ENCODE measurements around the gene NOL4L. TPM values are rescaled to one million over a fixed set of nuclear protein-coding genes. Genes with fewer than 3 reads are reported as not detected.

Gene NOL4L
- total RNA-seq, 6 experiments from 2014 or later: 12.0 to 16.3 (median 13.2) TPM

DNA sequence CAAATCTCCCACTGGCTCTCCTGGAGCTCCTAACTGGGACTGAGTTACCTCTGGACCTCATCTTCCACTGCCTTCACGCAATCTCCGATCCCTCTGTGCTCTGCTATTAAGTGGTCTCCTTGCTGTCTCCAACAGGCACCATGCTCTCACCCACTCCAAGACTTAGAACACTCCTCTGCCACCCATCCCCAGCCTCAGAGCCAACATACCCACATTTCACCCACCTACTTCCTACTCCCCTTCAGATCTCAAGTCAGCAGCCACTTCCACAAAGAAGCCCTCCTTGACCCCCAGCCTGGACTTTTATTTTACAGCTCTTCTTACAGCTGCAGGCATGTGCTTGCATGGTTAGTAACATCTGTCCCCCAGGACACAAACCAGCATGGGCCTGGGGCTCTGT is 29.6 kb upstream of the NOL4L start:
- H3K4me1 Mint-ChIP-seq (ENCODE audit: low read depth): no peaks in the 10 kb centered on the region
- H3K36me3 Mint-ChIP-seq (ENCODE audit: low read depth): no peaks in the 10 kb centered on the region
- H3K4me3 Mint-ChIP-seq: no peak overlapping the region
- no peak for DNase-seq
- TF ChIP-seq, protein P1, sequence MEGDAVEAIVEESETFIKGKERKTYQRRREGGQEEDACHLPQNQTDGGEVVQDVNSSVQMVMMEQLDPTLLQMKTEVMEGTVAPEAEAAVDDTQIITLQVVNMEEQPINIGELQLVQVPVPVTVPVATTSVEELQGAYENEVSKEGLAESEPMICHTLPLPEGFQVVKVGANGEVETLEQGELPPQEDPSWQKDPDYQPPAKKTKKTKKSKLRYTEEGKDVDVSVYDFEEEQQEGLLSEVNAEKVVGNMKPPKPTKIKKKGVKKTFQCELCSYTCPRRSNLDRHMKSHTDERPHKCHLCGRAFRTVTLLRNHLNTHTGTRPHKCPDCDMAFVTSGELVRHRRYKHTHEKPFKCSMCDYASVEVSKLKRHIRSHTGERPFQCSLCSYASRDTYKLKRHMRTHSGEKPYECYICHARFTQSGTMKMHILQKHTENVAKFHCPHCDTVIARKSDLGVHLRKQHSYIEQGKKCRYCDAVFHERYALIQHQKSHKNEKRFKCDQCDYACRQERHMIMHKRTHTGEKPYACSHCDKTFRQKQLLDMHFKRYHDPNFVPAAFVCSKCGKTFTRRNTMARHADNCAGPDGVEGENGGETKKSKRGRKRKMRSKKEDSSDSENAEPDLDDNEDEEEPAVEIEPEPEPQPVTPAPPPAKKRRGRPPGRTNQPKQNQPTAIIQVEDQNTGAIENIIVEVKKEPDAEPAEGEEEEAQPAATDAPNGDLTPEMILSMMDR (IDR thresholded peaks at IDR 0.05): no peak
- no peak overlapping the region for H3K27ac Mint-ChIP-seq
- no peaks in the 10 kb centered on the region for H3K9me3 Mint-ChIP-seq
- peaks cover 26% of the 10 kb centered on the region for H3K27me3 Mint-ChIP-seq (ENCODE audit: insufficient read depth)

DNA sequence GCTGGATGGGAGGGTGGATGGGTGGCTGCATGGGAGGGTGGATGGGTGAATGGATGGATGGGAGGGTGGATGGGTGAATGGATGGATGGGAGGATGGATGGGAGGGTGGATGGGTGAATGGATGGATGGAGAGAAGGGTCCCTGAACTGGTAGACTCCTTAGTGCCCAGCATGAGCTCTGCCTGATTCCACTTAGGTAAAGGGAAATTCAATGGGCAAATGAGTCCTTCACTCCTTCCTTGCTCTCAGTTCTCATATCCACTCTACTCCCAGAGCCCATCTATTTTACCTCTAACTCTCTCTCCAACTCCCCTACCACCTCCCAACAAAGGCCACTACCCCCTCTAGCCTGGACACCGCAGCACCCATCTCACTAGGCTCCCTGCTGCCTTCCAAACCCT is 29.2 kb upstream of the NOL4L start:
- no peak overlapping the region for H3K4me3 Mint-ChIP-seq
- no peaks in the 10 kb centered on the region for H3K4me1 Mint-ChIP-seq (ENCODE audit: low read depth)
- H3K27me3 Mint-ChIP-seq (ENCODE audit: insufficient read depth): peaks cover 24% of the 10 kb centered on the region
- TF ChIP-seq, protein P1 (IDR thresholded peaks at IDR 0.05): no peak
- no peak overlapping the region for H3K27ac Mint-ChIP-seq
- no peak for DNase-seq
- no peaks in the 10 kb centered on the region for H3K9me3 Mint-ChIP-seq
- H3K36me3 Mint-ChIP-seq (ENCODE audit: low read depth): no peaks in the 10 kb centered on the region

DNA sequence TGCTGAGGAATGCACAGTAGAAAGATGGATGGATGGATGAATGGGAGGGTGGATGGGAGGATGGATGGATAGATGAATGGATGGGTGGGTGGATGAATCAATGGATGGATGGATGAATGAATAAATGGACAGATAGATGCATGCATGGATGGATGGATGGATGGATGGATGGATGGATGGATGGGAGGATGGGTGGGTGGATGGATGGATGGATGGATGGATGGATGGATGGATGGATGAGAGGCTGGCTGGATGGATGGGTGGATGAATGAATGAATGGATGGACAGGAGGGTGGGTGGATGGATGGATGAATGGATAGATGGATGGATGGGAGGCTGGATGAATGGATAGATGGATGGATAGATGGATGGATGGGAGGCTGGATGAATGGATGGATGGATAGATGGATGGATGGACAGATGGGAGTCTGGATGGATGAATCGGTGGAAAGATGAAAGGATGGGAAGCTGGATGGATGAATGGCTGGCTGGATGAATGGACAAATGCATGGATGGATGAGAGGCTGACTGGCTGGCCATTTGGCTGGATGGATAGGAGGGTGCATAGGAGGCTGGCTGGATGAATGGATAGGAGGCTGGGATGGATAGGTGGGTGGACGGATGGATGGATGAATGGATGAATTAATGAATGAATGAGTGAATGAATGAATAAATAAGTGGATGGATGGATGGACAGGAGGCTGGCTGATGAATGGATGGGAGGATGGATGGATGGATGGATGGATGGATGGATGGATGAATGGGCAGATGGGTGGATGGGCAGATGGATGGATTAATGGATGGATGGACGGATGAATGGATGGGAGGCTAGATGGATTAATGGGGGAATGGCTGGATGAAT is 28.3 kb upstream of the NOL4L start:
- H3K27ac Mint-ChIP-seq: no peak overlapping the region
- H3K36me3 Mint-ChIP-seq (ENCODE audit: low read depth): no peaks in the 10 kb centered on the region
- H3K27me3 Mint-ChIP-seq (ENCODE audit: insufficient read depth): peaks cover 28% of the 10 kb centered on the region
- no peaks in the 10 kb centered on the region for H3K4me1 Mint-ChIP-seq (ENCODE audit: low read depth)
- no peak overlapping the region for H3K4me3 Mint-ChIP-seq
- no peak for DNase-seq
- H3K9me3 Mint-ChIP-seq: no peaks in the 10 kb centered on the region
- TF ChIP-seq, protein P1 (IDR thresholded peaks at IDR 0.05): no peak

DNA sequence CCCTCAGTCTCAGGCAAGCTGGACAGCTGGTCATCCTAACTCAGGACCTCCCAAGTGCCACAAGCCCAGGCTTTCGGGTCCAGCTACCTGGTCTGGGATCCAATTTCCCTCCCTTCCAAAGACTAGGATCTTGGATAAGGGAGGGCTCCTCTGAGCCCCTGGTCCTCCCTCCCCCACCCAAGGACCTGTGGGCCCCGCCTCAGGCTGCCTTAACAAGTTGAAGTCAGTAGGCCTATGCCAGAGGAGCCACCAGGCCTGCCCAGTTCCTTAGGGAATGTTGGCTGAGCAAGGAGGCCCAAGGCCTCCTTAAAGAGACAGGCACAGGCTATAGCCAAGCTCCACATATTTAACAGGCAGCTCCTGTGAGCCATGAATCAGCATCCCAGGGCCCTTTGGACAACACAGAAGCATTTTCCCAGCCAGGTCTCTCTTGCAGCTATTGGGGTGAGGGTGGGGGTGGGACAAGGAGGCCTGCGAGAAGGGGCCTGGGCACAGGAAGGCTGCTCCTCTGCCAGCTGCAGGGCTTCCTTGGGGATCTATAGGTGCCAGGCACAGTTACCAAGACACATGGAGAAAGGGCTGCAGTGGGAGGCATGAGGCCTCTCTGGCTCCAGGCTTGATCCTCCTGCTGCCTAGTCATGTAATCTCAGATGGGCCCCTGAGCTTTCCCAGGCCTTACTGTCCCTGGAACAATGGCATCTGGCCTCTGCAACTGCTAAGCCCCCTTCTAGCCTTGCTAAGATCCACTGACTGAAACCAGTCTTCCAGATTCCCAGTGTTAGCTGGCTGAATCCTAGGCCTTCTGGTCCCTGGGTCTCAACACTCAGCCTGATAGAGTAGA is 27.4 kb upstream of the NOL4L start:
- no peak for DNase-seq
- Mint-ChIP-seq H3K4me3 (no peak overlapping the region), H3K36me3 (ENCODE audit: low read depth) (no peaks in the 10 kb centered on the region), H3K27me3 (ENCODE audit: insufficient read depth) (peaks cover 33% of the 10 kb centered on the region), H3K9me3 (no peaks in the 10 kb centered on the region), H3K27ac (no peak overlapping the region), H3K4me1 (ENCODE audit: low read depth) (no peaks in the 10 kb centered on the region)
- TF ChIP-seq, protein P1 (IDR thresholded peaks at IDR 0.05): no peak

DNA sequence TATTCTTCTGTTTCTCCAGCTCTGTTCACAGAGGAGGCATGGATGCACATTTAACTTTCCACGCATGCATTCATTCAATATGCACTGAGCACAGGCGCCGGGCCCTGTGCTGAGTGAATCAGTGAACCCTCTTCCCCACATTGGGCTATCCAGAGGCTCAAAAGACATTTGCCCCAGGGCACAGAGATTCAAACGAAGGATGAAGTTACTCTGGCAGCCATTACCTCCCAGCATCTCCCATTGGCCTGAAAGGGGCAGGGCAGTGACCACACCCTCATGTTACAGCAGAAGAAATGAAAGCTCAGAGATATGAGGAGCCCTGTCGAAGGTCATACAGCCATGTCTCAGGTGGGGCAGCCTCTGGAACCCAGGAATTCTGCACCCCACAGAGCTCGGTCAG is 26.7 kb upstream of the NOL4L start:
- DNase-seq: no peak
- Mint-ChIP-seq H3K9me3 (no peaks in the 10 kb centered on the region), H3K4me1 (ENCODE audit: low read depth) (no peaks in the 10 kb centered on the region), H3K27ac (no peak overlapping the region), H3K4me3 (no peak overlapping the region), H3K27me3 (ENCODE audit: insufficient read depth) (peaks cover 33% of the 10 kb centered on the region), H3K36me3 (ENCODE audit: low read depth) (no peaks in the 10 kb centered on the region)
- TF ChIP-seq, protein P1 (IDR thresholded peaks at IDR 0.05): no peak

Measured in HFFc6 (cell line).